Measurements from ENCODE around the gene KCNQ1. TPM values are rescaled to one million over a fixed set of nuclear protein-coding genes. Genes with fewer than 3 reads are reported as not detected.

Gene KCNQ1
- total RNA-seq, 1 experiment from 2014 or later: not detected

DNA sequence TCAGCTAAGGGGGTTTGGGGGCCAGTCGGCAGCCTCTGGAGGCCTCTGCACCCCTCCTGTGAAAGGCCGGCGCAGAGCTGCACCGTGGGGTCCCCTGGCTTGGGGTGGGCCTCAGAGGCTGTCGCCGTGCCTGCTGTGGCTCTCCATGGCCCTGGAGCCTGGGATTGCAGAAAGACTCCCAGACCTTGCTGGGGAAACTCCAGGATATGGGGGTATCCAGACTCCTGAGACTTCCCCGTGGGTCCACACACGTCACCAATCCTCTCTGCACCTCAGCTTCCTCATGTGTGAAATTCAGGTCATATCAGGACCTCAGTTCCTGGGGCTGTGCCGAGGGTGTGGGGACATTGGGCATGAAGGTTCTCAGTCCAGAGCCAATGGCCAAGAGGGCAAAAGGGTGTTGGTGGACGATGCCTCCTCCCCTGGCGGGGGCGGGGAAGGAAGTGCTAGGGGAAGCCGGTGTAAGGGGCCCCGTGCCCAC lies 97.1 kb downstream of the KCNQ1 start:
- H3K4me1 ChIP-seq: peaks cover 26% of the 10 kb centered on the region
- no peak overlapping the region for H3K4me3 ChIP-seq

DNA sequence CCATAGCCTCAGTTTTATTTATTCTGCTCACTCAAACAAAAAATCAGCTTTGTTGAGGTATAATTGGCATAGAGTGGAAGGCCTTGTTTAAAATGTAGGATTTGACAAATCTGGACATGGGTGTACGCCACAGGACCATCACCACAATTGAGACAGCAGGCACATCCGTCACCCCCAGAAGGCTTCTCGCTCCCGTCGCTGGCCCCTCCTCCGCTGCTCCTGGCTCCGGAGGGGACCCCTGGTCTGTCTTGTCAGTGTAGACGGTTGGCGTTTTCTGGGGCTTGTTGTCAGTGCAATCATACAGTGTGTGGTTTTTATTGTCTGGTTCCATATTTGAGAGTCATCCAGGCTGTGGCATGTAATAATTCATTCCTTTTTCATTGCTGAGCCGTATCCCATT lies 97.6 kb downstream of the KCNQ1 start:
- Histone ChIP-seq H3K36me3 (no peaks in the 10 kb centered on the region), H3K4me1 (peaks cover 26% of the 10 kb centered on the region), H3K27me3 (no peaks in the 10 kb centered on the region), H3K9me3 (replicated peaks) (0 out of 2 replicates have a peak, but pooled peaks cover 9% of the 10 kb centered on the region), H3K4me3 (no peak overlapping the region), H3K27ac (no peak overlapping the region)
- no peak for DNase-seq

More for the DNA sequence above, 97.1 kb downstream of the KCNQ1 start:
- no peaks in the 10 kb centered on the region for H3K27me3 ChIP-seq
- no peaks in the 10 kb centered on the region for H3K36me3 ChIP-seq
- H3K27ac ChIP-seq: no peak overlapping the region
- no peak for DNase-seq
- H3K9me3 ChIP-seq (replicated peaks): 0 out of 2 replicates have a peak, but pooled peaks cover 5% of the 10 kb centered on the region

DNA sequence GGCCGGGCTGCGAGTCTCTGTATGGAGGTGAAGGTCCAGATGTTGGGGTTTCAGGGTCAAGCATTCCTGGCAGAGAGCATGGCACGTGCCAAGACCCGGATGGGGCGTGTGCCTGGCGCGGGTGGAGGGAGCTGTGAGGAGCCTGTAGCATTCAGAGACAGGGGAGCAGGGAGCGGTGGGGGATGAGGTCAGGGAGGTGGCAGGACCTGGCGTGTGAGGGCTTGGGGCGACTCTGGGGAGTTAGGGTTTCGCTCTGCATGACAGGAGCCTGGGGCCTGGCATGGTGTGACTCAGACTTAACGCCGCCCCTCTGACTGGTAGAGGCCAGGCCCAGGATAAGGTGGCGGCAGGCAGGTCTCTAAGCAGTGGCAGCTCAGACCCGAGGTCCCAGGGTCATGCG lies 103.0 kb downstream of the KCNQ1 start:
- no peaks in the 10 kb centered on the region for H3K27me3 ChIP-seq
- H3K9me3 ChIP-seq (replicated peaks): peaks cover 12% of the 10 kb centered on the region
- DNase-seq: no peak
- H3K27ac ChIP-seq: no peak overlapping the region
- no peaks in the 10 kb centered on the region for H3K4me1 ChIP-seq
- H3K4me3 ChIP-seq: no peak overlapping the region
- no peaks in the 10 kb centered on the region for H3K36me3 ChIP-seq

DNA sequence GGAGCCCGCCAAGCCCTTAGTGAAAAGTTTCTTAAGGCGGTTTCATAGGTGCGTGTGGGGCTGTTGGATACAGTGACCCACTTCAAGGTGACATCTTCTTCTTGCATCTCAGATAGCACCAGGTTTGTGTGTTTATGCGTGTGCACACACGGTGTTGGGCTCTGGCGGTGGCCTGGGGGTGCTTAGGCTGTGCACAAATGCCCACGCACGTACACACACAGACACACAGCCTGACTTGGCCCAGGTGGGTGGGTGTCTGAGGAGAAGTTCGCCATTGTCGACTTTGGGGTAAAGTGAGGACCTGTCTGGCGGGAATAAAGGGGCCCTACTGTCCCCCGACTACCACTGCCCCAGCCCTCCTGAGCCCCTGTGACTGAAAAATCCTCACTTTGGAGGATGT lies 103.8 kb downstream of the KCNQ1 start:
- no peak overlapping the region for H3K27ac ChIP-seq
- peaks cover 12% of the 10 kb centered on the region for H3K9me3 ChIP-seq (replicated peaks)
- no peaks in the 10 kb centered on the region for H3K36me3 ChIP-seq
- no peak overlapping the region for H3K4me3 ChIP-seq
- H3K4me1 ChIP-seq: no peaks in the 10 kb centered on the region
- H3K27me3 ChIP-seq: no peaks in the 10 kb centered on the region
- no peak for DNase-seq

DNA sequence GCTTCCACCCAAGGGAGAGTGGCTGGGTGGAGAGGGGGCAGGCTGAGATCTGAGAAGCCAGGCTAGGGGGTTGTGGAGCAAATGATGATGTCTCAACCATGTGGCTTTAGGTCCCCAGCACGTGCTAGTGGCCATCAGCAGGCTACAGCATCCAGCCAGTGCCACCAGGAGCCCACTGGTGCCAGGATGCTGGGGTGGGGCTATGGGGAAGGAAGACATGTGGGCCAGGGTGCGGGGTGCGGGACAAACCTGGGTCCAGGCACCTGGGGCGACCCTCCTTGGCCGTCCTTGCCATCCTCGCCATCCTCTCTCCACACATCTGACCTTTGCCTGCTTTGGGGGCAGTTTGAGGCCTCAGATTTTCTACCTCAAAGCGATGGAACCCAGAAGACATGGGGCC lies 104.3 kb downstream of the KCNQ1 start:
- H3K27ac ChIP-seq: no peak overlapping the region
- peaks cover 3% of the 10 kb centered on the region for H3K4me1 ChIP-seq
- no peaks in the 10 kb centered on the region for H3K27me3 ChIP-seq
- no peak for DNase-seq
- peaks cover 14% of the 10 kb centered on the region for H3K9me3 ChIP-seq (replicated peaks)
- no peaks in the 10 kb centered on the region for H3K36me3 ChIP-seq
- no peak overlapping the region for H3K4me3 ChIP-seq

DNA sequence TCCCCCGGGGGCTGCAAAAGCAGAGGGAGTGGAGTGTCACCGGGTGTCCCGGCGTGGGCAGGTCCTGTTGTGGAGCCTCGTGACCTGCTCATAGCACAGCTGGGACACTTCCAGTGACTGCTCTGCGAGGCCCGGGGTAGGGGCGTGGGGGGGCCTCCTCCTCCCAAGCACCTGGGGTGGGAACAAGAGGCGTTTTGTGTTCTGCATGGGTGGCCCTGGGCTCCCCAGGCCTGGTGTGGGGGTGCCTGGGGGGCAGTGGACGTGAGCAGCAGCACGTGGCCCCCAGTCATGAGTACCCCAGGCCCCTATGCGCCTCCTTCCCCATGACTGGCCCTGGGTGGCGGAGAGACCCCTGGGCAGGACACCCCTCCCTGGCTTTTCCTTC lies 104.7 kb downstream of the KCNQ1 start:
- Histone ChIP-seq H3K4me1 (peaks cover 7% of the 10 kb centered on the region), H3K9me3 (replicated peaks) (peaks cover 14% of the 10 kb centered on the region)
- DNase-seq: no peak

DNA sequence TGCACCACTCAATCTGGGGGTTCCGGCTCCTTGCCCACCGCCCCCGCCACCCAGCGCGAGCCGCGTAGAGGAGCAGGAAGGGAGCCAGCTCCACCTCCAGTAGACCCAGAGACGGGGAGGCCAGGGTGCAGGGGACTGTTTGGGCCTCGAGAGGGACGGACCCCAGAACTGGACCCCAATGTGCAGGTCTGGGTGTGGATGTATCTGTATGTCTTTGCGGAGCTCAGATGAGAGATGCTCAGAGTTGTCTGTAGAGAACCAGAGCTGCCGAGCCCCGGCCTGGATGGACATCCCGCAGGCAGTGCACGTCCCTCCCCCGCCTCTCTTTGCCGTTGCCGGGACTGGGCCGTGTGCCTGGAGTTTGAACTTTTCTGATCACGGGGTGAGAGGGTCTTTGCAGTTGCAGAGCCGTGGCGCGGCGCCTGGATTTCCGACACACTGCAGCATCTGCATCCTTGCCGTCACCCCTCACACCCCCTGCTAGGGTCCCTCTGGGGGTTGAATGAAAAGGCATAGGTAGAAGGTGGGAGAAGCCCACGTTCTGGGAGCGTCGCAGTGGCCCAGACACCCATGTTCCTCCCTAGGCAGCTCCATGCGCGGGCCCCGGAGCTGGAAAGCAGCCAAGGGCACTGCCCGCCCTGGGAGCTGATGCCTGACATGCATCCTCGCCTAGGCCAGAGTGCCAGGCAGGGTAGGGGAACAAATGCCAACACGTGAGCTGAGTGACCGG lies 105.2 kb downstream of the KCNQ1 start:
- Histone ChIP-seq H3K9me3 (replicated peaks) (peaks cover 14% of the 10 kb centered on the region), H3K4me1 (peaks cover 13% of the 10 kb centered on the region), H3K4me3 (no peak overlapping the region), H3K36me3 (no peaks in the 10 kb centered on the region), H3K27me3 (no peaks in the 10 kb centered on the region), H3K27ac (no peak overlapping the region)
- no peak for DNase-seq

More for the DNA sequence above, 104.7 kb downstream of the KCNQ1 start:
- no peak overlapping the region for H3K4me3 ChIP-seq
- H3K36me3 ChIP-seq: no peaks in the 10 kb centered on the region
- no peaks in the 10 kb centered on the region for H3K27me3 ChIP-seq
- H3K27ac ChIP-seq: no peak overlapping the region

- peaks cover 19% of the 10 kb centered on the region for H3K4me1 ChIP-seq
- no peaks in the 10 kb centered on the region for H3K36me3 ChIP-seq
- H3K4me3 ChIP-seq: no peak overlapping the region
- no peaks in the 10 kb centered on the region for H3K27me3 ChIP-seq
- no peak overlapping the region for H3K27ac ChIP-seq
- DNase-seq: no peak
- H3K9me3 ChIP-seq (replicated peaks): peaks cover 14% of the 10 kb centered on the region
Measured at GRCh38 chr11:2550606-2550970, 105.8 kb downstream of the KCNQ1 start.

GRCh38 chr11:2551131-2551530 lies 106.3 kb downstream of the KCNQ1 start:
- H3K27me3 ChIP-seq: no peaks in the 10 kb centered on the region
- no peaks in the 10 kb centered on the region for H3K36me3 ChIP-seq
- H3K4me1 ChIP-seq: peaks cover 20% of the 10 kb centered on the region
- H3K27ac ChIP-seq: no peak overlapping the region
- H3K4me3 ChIP-seq: no peak overlapping the region
- peaks cover 14% of the 10 kb centered on the region for H3K9me3 ChIP-seq (replicated peaks)
- DNase-seq: no peak

- H3K27ac ChIP-seq: no peak overlapping the region
- no peaks in the 10 kb centered on the region for H3K36me3 ChIP-seq
- H3K9me3 ChIP-seq (replicated peaks): peaks cover 7% of the 10 kb centered on the region
- H3K4me3 ChIP-seq: no peak overlapping the region
- no peaks in the 10 kb centered on the region for H3K27me3 ChIP-seq
- no peak for DNase-seq
- H3K4me1 ChIP-seq: peaks cover 20% of the 10 kb centered on the region
Measured at GRCh38 chr11:2552210-2552609, 107.4 kb downstream of the KCNQ1 start.

DNA sequence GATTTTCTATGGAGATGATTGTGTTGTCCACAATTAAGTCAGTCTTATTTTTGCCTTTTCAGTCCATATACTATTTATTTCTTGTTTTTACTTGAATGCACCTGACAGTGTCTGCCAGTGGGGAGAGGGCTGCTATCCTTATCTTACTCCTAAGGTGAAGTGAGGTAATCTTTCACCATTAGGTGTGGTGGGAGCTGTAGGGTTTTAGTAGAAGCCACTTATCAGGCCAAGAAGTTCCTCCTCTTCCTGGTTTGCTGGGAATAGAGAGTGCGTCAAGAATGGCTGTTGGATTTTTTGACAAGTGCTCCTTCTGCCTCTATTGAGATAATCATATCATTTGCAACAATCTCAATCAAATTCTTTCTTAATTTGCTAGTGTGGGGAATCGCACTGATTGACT lies 108.4 kb downstream of the KCNQ1 start:
- peaks cover 6% of the 10 kb centered on the region for H3K9me3 ChIP-seq (replicated peaks)
- DNase-seq: no peak
- H3K27me3 ChIP-seq: no peaks in the 10 kb centered on the region

DNA sequence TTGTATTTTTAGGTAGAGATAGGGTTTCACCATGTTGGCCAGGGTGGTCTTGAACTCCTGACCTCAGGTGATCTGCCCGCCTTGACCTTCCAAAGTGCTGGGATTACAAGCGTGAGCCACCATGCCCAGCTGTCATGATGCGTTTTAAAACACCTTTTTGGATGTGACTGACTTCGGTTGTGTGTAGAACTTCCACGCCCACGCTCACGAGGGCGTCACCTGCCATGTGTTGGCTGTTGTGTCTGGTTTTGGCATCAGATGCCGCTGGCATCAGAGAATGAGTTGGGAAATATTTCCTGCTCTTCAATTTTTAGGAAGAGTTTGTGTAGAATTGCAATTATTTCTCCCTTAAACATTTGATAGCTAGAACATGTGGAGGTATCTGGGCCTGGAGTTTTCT lies 109.1 kb downstream of the KCNQ1 start:
- H3K4me3 ChIP-seq: no peak overlapping the region
- no peak for DNase-seq
- no peaks in the 10 kb centered on the region for H3K27me3 ChIP-seq
- no peak overlapping the region for H3K27ac ChIP-seq
- no peaks in the 10 kb centered on the region for H3K36me3 ChIP-seq
- peaks cover 6% of the 10 kb centered on the region for H3K9me3 ChIP-seq (replicated peaks)
- peaks cover 22% of the 10 kb centered on the region for H3K4me1 ChIP-seq

More for the DNA sequence above, 108.4 kb downstream of the KCNQ1 start:
- H3K27ac ChIP-seq: no peak overlapping the region
- no peaks in the 10 kb centered on the region for H3K36me3 ChIP-seq
- H3K4me3 ChIP-seq: no peak overlapping the region
- peaks cover 20% of the 10 kb centered on the region for H3K4me1 ChIP-seq

DNA sequence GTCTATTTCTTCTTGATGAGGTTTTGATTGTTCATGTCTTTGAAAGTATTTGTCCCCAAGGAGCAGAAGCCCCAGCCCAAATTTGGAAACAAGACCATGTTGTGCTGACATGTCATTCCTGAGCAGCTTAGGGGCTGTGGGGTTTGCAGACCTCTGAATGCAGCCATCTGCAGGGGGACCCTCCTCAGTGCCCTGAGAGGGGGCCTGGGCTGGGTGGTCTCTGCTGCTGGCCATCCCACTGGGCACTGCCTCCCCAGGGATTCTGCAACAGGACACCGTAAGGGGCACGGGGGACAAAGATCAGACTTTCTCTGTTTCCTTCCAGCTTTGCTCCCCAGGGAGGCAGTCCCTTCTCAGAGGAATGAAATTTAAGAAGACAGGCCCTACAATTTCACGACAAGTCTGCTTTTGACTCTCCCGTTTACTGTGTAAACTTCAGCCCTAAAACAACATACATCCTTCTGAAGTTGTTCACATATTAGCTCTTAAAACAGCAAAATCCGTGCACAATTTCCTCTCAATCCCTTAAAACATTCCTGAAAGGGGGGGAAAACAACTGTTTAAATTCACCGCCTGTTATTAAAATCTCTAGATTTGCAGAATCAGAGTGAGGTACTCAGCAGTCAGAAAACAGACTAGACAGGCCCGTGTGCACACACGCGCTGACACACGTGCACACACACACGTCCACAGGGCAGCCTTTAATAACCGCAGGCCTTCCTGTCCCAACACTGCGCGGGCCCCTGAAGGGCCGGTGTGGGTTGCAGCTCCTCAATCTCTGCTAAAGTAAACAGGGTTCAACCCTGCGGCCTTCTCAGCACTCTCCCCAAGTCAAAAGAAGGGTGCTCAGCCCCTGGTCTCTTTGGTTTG lies 109.8 kb downstream of the KCNQ1 start:
- Histone ChIP-seq H3K9me3 (replicated peaks) (peaks cover 6% of the 10 kb centered on the region), H3K27ac (peak overlapping the region; percentile 6; the same call in 1 of the 2 replicates), H3K27me3 (no peaks in the 10 kb centered on the region), H3K4me1 (peaks cover 29% of the 10 kb centered on the region), H3K4me3 (no peak overlapping the region), H3K36me3 (no peaks in the 10 kb centered on the region)
- DNase-seq: peak; percentile 26 to 55

- Histone ChIP-seq H3K9me3 (replicated peaks) (peaks cover 6% of the 10 kb centered on the region), H3K4me1 (peaks cover 32% of the 10 kb centered on the region), H3K27me3 (no peaks in the 10 kb centered on the region), H3K27ac (peak overlapping the region; percentile 6; the same call in 1 of the 2 replicates), H3K36me3 (no peaks in the 10 kb centered on the region), H3K4me3 (no peak overlapping the region)
- DNase-seq: peak in 1 of 2 experiments; percentile 3
Measured at GRCh38 chr11:2555336-2555735, 110.5 kb downstream of the KCNQ1 start.

DNA sequence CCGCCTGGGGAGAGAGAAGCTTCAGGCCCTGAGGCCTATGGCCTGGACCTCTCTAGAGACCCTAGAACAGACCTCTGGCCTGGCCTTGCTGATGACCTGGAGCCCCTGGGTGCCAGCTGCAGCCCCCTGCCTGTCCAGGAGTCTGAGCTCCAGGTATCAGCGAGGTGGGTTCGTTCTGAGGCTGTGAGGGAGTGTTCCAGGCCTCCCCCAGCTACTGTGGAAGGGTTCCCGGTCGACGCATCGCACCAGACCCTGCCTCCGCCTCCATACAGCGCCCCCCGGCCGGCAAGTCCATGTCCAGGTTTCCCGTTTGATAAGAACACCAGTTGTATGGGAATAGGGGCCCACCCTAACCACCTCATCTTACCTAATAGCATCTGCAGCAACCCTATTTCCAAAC lies 111.1 kb downstream of the KCNQ1 start:
- Histone ChIP-seq H3K4me1 (peaks cover 32% of the 10 kb centered on the region), H3K36me3 (no peaks in the 10 kb centered on the region), H3K27me3 (no peaks in the 10 kb centered on the region), H3K9me3 (replicated peaks) (peaks cover 6% of the 10 kb centered on the region), H3K4me3 (no peak overlapping the region), H3K27ac (no peak overlapping the region)
- DNase-seq: peak in 1 of 2 experiments; percentile 1
